ENCODE data around the gene ZNF865. TPM values are rescaled to one million over a fixed set of nuclear protein-coding genes. Genes with fewer than 3 reads are reported as not detected.
A peak's percentile ranks its signal among the peaks of the same experiment; 100 is the strongest.

Gene ZNF865
- total and polyA plus RNA-seq, 2 of the 8 experiments (the other 6 are each of a cell fraction or from before 2014, with no cell fraction given), result 3.5 to 13.6 TPM

DNA sequence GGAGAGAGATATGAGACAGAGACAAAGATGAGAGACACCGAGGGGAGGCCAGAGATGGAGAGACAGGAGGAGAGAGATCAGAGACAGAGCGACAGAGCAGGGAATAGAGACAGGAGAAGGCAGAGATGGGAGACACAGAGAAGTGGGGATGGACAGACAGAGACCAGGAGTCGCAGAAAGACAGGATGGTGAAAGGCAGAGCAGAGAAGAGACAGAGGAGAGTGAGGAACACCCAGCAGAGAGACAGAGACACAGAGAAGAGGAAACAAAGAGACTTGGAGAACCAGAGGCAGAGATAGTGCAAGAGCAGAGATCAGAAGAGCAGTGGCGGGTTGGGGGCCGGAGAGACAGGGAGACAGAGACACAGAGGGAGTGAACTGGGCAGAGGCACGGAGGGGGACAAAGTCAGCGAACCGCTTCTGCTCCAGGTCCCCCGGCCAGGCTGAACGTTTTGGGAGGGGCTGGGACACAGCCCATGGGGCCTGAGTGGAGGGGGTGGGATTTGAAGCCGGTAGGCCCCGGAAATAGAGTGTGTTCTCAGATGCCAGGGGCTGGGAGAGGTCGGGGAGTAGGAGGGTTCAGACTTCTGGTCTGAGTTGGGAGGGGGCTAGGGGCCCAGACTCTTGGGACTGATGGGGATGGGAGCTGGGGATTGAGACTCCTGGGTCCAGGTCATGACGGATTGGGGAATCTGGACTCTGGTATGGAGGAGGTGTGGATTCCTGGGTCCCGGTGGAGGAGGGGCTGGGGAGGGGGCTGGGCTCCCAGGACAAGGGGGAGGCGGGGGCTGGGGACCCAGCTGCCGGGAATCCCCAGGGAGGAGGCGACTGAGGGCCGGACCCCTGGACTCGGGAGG, 25.5 kb upstream of the ZNF865 start:
- Histone ChIP-seq H2BK12ac (ENCODE audit: low read depth, low read length) (no peak overlapping the region), H3K9ac (replicated peaks in 1 of 4; ENCODE audit: extremely low read depth in 1 of 4, low read depth in 3 of 4, low read length in 3 of 4) (peak overlapping the region; percentile 70 to 80 (median 73)), H3K79me1 (ENCODE audit: low read depth, low read length) (peaks cover 8% of the 10 kb centered on the region; the same call in 1 of the 2 replicates), H3K4me2 (ENCODE audit: insufficient read depth in 1 of 2, low read depth in 2 of 2, low read length in 2 of 2) (peak overlapping the region; percentile 74 to 99), H3K14ac (ENCODE audit: insufficient read length) (no peak overlapping the region), H3K23me2 (ENCODE audit: low read depth, low read length) (peaks cover 6% of the 10 kb centered on the region; the same call in 1 of the 2 replicates), H2BK20ac (ENCODE audit: low read length) (no peak overlapping the region), H3K36me3 (ENCODE audit: control insufficient read depth in 2 of 4, insufficient read depth in 4 of 4, low read length in 3 of 4) (peaks cover 7 to 23% (median 9%) of the 10 kb centered on the region in 4 experiments; a peak in 7 of 8 replicates), H3K4me1 (replicated peaks in 1 of 4; ENCODE audit: control insufficient read depth in 3 of 4, insufficient read depth in 4 of 4, low read length in 3 of 4) (no peaks in the 10 kb centered on the region), H4K20me1 (replicated peaks in 1 of 2; ENCODE audit: control insufficient read depth in 1 of 2, insufficient read depth in 2 of 2, low read length in 2 of 2) (peaks cover 0 to 4% of the 10 kb centered on the region in 2 experiments), H3K9me3 (ENCODE audit: insufficient read depth in 2 of 2, low read depth in 1 of 2, low read length in 1 of 2) (no peaks in the 10 kb centered on the region), H2BK15ac (ENCODE audit: low read length) (0 out of 2 replicates have a peak overlapping the region, but pooled peaks have one; percentile 88), H2BK5ac (ENCODE audit: low read depth, low read length) (peak overlapping the region; percentile 92; the same call in 1 of the 2 replicates), H2AFZ (ENCODE audit: low read length) (no peak overlapping the region), H3K27ac (ENCODE audit: low read depth, low read length) (peak overlapping the region; percentile 81; the same call in 1 of the 2 replicates), H4K91ac (replicated peaks; ENCODE audit: insufficient read length, low read length) (peak overlapping the region; percentile 85), H3K56ac (replicated peaks; ENCODE audit: insufficient read length, low read depth, low read length) (peak overlapping the region; percentile 91), H2BK120ac (replicated peaks; ENCODE audit: low read depth, low read length) (no peak overlapping the region), H3K4ac (replicated peaks; ENCODE audit: insufficient read length, low read depth, low read length) (peak overlapping the region; percentile 80), H3K18ac (ENCODE audit: extremely low read depth, low read length) (peak overlapping the region; percentile 96; the same call in 1 of the 2 replicates), H3K79me2 (ENCODE audit: control insufficient read depth in 1 of 2, insufficient read depth in 2 of 2, low read length in 2 of 2) (peaks cover 5 to 6% of the 10 kb centered on the region in 2 experiments; a peak in 3 of 4 replicates), H3K23ac (ENCODE audit: insufficient read length) (no peak overlapping the region), H3K27me3 (replicated peaks in 1 of 4; ENCODE audit: control insufficient read depth in 3 of 4, extremely low read depth in 1 of 4, insufficient read depth in 3 of 4, low read length in 3 of 4) (no peaks in the 10 kb centered on the region), H3K4me3 (ENCODE audit: extremely low read depth in 1 of 4, insufficient read depth in 2 of 4, low read depth in 3 of 4, low read length in 4 of 4) (peak overlapping the region; percentile 73 to 92 (median 74)), H4K5ac (ENCODE audit: insufficient read length, low read depth, low read length) (peak overlapping the region; percentile 100), H4K8ac (ENCODE audit: extremely low read depth, insufficient read depth, low read length) (peak overlapping the region; percentile 97), H2AK5ac (ENCODE audit: low read depth, low read length) (peak overlapping the region; percentile 75; the same call in 1 of the 2 replicates)
- TF ChIP-seq SIRT6 (IDR thresholded peaks at IDR 0.05; ENCODE audit: low read length), result no peak
- TF ChIP-seq SP1 (IDR thresholded peaks at IDR 0.05; ENCODE audit: low read depth, low read length), result no peak
- TF ChIP-seq SIX5 (IDR thresholded peaks at IDR 0.05; ENCODE audit: low read depth, low read length), result no peak
- no peak for TF ChIP-seq CHD2 (IDR thresholded peaks at IDR 0.05; ENCODE audit: low read length)
- no peak for TF ChIP-seq TEAD4 (IDR thresholded peaks at IDR 0.05; ENCODE audit: low read depth, low read length)
- no peak for TF ChIP-seq EGR1 (IDR thresholded peaks at IDR 0.05; ENCODE audit: borderline replicate concordance, low read depth, low read length)
- FAIRE-seq, result no peak
- POLR2A ChIA-PET (ENCODE audit: partially characterized antibody), result interaction anchor here (0.6 to 2.7 kb wide), 9 partner anchors 9 to 300 kb away, joined by 3 to 27 read pairs (median 3); partner anchors contain the start of genes FIZ1, HSPBP1 and ZNF865
- CTCF ChIA-PET (ENCODE audit: partially characterized antibody), result interaction anchor here (1.1 to 1.4 kb wide), 2 partner anchors 23 to 113 kb away, joined by 3 to 4 read pairs; no protein-coding TSS in a partner anchor
- 21% methylated on average over 13 of the region's 20 CpGs; no CpG with 5 or more reads in 1 of the 2 experiments for WGBS, 2 experiments (ENCODE audit: extremely low coverage in 1 of 2, insufficient coverage in 1 of 2, insufficient read length in 1 of 2, insufficient replicate concordance in 2 of 2, low coverage in 1 of 2, low lambda C conversion rate in 2 of 2, missing lambda C conversion rate in 1 of 2)
- DNase-seq (ENCODE audit: low read depth in 1 of 2, low spot score in 2 of 2), result peak in 1 of 2 experiments; percentile 60

Measured in H1 (cell line).